Stimulated activated CD4-positive, alpha-beta T cell treated with anti-CD3 and anti-CD28 coated beads, Interleukin-2, amount 100 ng/mL, for 24 hours (primary cell): Measurements from ENCODE around the gene HERC2.
"Not testable (repeated sequence)": the region's sequence is repeated elsewhere in the genome, so short reads cannot be mapped to it uniquely, and the experiment has no call there.

Source experiments
- DNase-seq, 2 donors: peaks; one replicate each; pipeline ENCODE4 v3.0.0-alpha.2; 2020

The HERC2 gene

GRCh38 chr15:28128031-28128430 lies 193.9 kb downstream of the HERC2 start:
- DNase-seq = no peak

GRCh38 chr15:28127036-28127435 lies 194.9 kb downstream of the HERC2 start:
- no peak for DNase-seq

GRCh38 chr15:28125673-28126651 lies 196.0 kb downstream of the HERC2 start:
- DNase-seq = no peak

- DNase-seq = no peak
These were observed 197.1 kb downstream of the HERC2 start for GRCh38 chr15:28124841-28125240.

GRCh38 chr15:28123408-28124023 lies 198.5 kb downstream of the HERC2 start:
- peak; percentile 47 to 61 for DNase-seq

GRCh38 chr15:28122038-28122949 lies 199.7 kb downstream of the HERC2 start:
- DNase-seq = no peak

GRCh38 chr15:28121577-28121976 lies 200.4 kb downstream of the HERC2 start:
- not testable (repeated sequence) for DNase-seq

- no peak for DNase-seq
These were observed 201.7 kb downstream of the HERC2 start for GRCh38 chr15:28120359-28120640.

GRCh38 chr15:28118531-28118930 lies 203.4 kb downstream of the HERC2 start:
- DNase-seq = no peak

- no peak for DNase-seq
These were observed 203.9 kb downstream of the HERC2 start for GRCh38 chr15:28118083-28118482.

GRCh38 chr15:28117432-28117990 lies 204.5 kb downstream of the HERC2 start:
- no peak for DNase-seq

GRCh38 chr15:28116521-28117431 lies 205.2 kb downstream of the HERC2 start:
- DNase-seq = no peak

- DNase-seq = no peak
These were observed 206.1 kb downstream of the HERC2 start for GRCh38 chr15:28115871-28116270.

- no peak for DNase-seq
These were observed 207.0 kb downstream of the HERC2 start for GRCh38 chr15:28114721-28115622.

- DNase-seq = no peak
These were observed 207.9 kb downstream of the HERC2 start for GRCh38 chr15:28114114-28114455.

GRCh38 chr15:28113394-28114113 lies 208.4 kb downstream of the HERC2 start:
- DNase-seq = no peak

- DNase-seq = no peak
These were observed 209.0 kb downstream of the HERC2 start for GRCh38 chr15:28112962-28113361.

- no peak for DNase-seq
These were observed 209.7 kb downstream of the HERC2 start for GRCh38 chr15:28112101-28112760.

GRCh38 chr15:28111543-28111942 lies 210.4 kb downstream of the HERC2 start:
- no peak for DNase-seq

GRCh38 chr15:28110481-28110881 lies 211.5 kb downstream of the HERC2 start:
- DNase-seq = no peak
